ENCODE measurements around the gene SMARCD3.

SMARCD3 gene

GRCh38 chr7:151254316-151254715 lies 5.8 kb upstream of the SMARCD3 start:
- H3K27ac ChIP-seq (replicated peaks) = no peak overlapping the region
- TF ChIP-seq CTCF (IDR thresholded peaks at IDR 0.05; ENCODE audit: insufficient read depth, low read length) (no peak), POLR2AphosphoS5 (IDR thresholded peaks at IDR 0.05; ENCODE audit: low read depth) (no peak), GABPA (IDR thresholded peaks at IDR 0.05; ENCODE audit: low read depth) (no peak), SPI1 (IDR thresholded peaks at IDR 0.05; ENCODE audit: borderline replicate concordance, low read depth) (no peak), REST (IDR thresholded peaks at IDR 0.05; ENCODE audit: insufficient replicate concordance, low read depth) (no peak)
- no peak for DNase-seq (ENCODE audit: low read depth in 1 of 2, low spot score in 1 of 2)
- no peak overlapping the region for H3K4me3 ChIP-seq (replicated peaks; ENCODE audit: insufficient read depth, low read length)
- H3K27me3 ChIP-seq (ENCODE audit: insufficient read depth, poor library complexity, severe bottlenecking) = peaks cover 36% of the 10 kb centered on the region

- Histone ChIP-seq H3K27ac (replicated peaks) (no peak overlapping the region), H3K4me3 (replicated peaks; ENCODE audit: insufficient read depth, low read length) (no peak overlapping the region), H3K27me3 (ENCODE audit: insufficient read depth, poor library complexity, severe bottlenecking) (peaks cover 39% of the 10 kb centered on the region)
- TF ChIP-seq CTCF (IDR thresholded peaks at IDR 0.05; ENCODE audit: insufficient read depth, low read length) (no peak), REST (IDR thresholded peaks at IDR 0.05; ENCODE audit: insufficient replicate concordance, low read depth) (no peak), POLR2AphosphoS5 (IDR thresholded peaks at IDR 0.05; ENCODE audit: low read depth) (no peak), GABPA (IDR thresholded peaks at IDR 0.05; ENCODE audit: low read depth) (no peak), SPI1 (IDR thresholded peaks at IDR 0.05; ENCODE audit: borderline replicate concordance, low read depth) (no peak)
- DNase-seq (ENCODE audit: low read depth in 1 of 2, low spot score in 1 of 2) = no peak
Measured at GRCh38 chr7:151252961-151253711, 4.6 kb upstream of the SMARCD3 start.

- Histone ChIP-seq H3K27ac (replicated peaks) (no peak overlapping the region), H3K27me3 (ENCODE audit: insufficient read depth, poor library complexity, severe bottlenecking) (peaks cover 45% of the 10 kb centered on the region), H3K4me3 (replicated peaks; ENCODE audit: insufficient read depth, low read length) (no peak overlapping the region)
- no peak for TF ChIP-seq SPI1 (IDR thresholded peaks at IDR 0.05; ENCODE audit: borderline replicate concordance, low read depth)
- TF ChIP-seq REST (IDR thresholded peaks at IDR 0.05; ENCODE audit: insufficient replicate concordance, low read depth) = no peak
- TF ChIP-seq GABPA (IDR thresholded peaks at IDR 0.05; ENCODE audit: low read depth) = no peak
- TF ChIP-seq CTCF (IDR thresholded peaks at IDR 0.05; ENCODE audit: insufficient read depth, low read length) = no peak
- TF ChIP-seq POLR2AphosphoS5 (IDR thresholded peaks at IDR 0.05; ENCODE audit: low read depth) = no peak
- DNase-seq (ENCODE audit: low read depth in 1 of 2, low spot score in 1 of 2) = no peak
Measured at GRCh38 chr7:151252561-151252835, 4.0 kb upstream of the SMARCD3 start.
